Smooth muscle cell (in vitro differentiated cells): ENCODE measurements around the gene ZBTB32. TPM values are rescaled to one million over a fixed set of nuclear protein-coding genes. Genes with fewer than 3 reads are reported as not detected.

Experiments
- DNase-seq: peaks from one replicate; lab custom pipeline; 2025; ENCODE audit not compliant: unreplicated experiment; lab: John Stamatoyannopoulos, UW
- H2AFZ ChIP-seq: fragments of 200-600 bp; sonication (generic); 2 replicates; pipeline ENCODE4 v1.6.0; 2016; ENCODE audit warnings: antibody characterized with exemption, low read depth, mild to moderate bottlenecking
- H3F3A ChIP-seq: fragments of 200-600 bp; sonication (generic); 2 replicates; pipeline ENCODE4 v1.6.0; 2017; ENCODE audit warnings: antibody characterized with exemption, low read depth
- H3K27ac ChIP-seq: fragments of 200-600 bp; sonication (generic); 2 replicates; pipeline ENCODE4 v1.5.1; 2016; ENCODE audit warnings: low read depth, mild to moderate bottlenecking
- H3K27me3 ChIP-seq: fragments of 200-600 bp; sonication (generic); 2 replicates; pipeline ENCODE4 v1.6.1; 2016; ENCODE audit warnings: low read depth, mild to moderate bottlenecking
- H3K36me3 ChIP-seq: fragments of 200-600 bp; sonication (generic); 2 replicates; pipeline ENCODE4 v1.5.1; 2016; ENCODE audit warnings: low read depth
- H3K4me1 ChIP-seq: fragments of 200-600 bp; sonication (generic); 2 replicates; pipeline ENCODE4 v1.5.1; 2016; ENCODE audit warnings: low read depth
- H3K4me2 ChIP-seq: fragments of 200-600 bp; sonication (generic); 2 replicates; pipeline ENCODE4 v1.6.0; 2016; ENCODE audit warnings: mild to moderate bottlenecking
- H3K4me3 ChIP-seq: fragments of 200-600 bp; sonication (generic); 2 replicates; pipeline ENCODE4 v1.5.1; 2016; ENCODE audit warnings: mild to moderate bottlenecking
- H3K79me2 ChIP-seq: fragments of 200-600 bp; sonication (generic); 2 replicates; pipeline ENCODE4 v1.6.0; 2016; ENCODE audit warnings: low read depth, mild to moderate bottlenecking
- H3K9ac ChIP-seq: fragments of 200-600 bp; sonication (generic); 2 replicates; pipeline ENCODE4 v1.6.0; 2016; ENCODE audit warnings: low read depth
- H3K9me3 ChIP-seq: fragments of 200-600 bp; sonication (generic); replicated peaks from 2 replicates; pipeline ENCODE4 v1.5.1; 2016; ENCODE audit warnings: low read depth
- H4K20me1 ChIP-seq: fragments of 200-600 bp; sonication (generic); 2 replicates; pipeline ENCODE4 v1.6.0; 2016; ENCODE audit warnings: low read depth
- CTCF ChIP-seq: fragments of 200-600 bp; sonication (generic); IDR thresholded peaks from 2 replicates; pipeline ENCODE4 v1.5.1; 2017; ENCODE audit warnings: borderline replicate concordance, mild to moderate bottlenecking, antibody characterized with exemption; ENCODE audit not compliant: insufficient read depth, poor library complexity, severe bottlenecking
- WGBS: methylation state at CpG from one replicate; pipeline ENCODE4 v1.1.7; 2016; ENCODE audit warnings: low lambda C conversion rate; 5-methylcytosine and 5-hydroxymethylcytosine counted together
- polyA plus RNA-seq: library from polyadenylated mRNA; unstranded; fragments of >200 nt; fragmentation: Nextera tagmentation; extraction: Ambion mirVana; gene quantifications from 2 replicates; pipeline ENCODE4 v1.2.1, GENCODE V29; 2016
- total RNA-seq: library from RNA; depleted of rRNA; stranded (reverse); fragments of >200 nt; gene quantifications from 2 replicates; pipeline ENCODE4 v1.2.3, GENCODE V29; 2014

The ZBTB32 gene
- total and polyA plus RNA-seq, 2 experiments from 2014 or later, result 1.3 TPM; not detected in 1

GRCh38 chr19:35756377-35757230 lies 52.2 kb downstream of the ZBTB32 start, which contains the start of gene HSPB6:
HSPB6 (minus strand) TSS chr19:35757029; CDS start chr19:35757008, 21 bp downstream.
- H3K27me3 ChIP-seq, result no peaks in the 10 kb centered on the region
- peak within 1 kb of the TSS; percentile 69 for H3K4me3 ChIP-seq
- peaks cover 30% of the 10 kb centered on the region for H3K79me2 ChIP-seq
- no peaks in the 10 kb centered on the region for H3K9me3 ChIP-seq
- no peak for TF ChIP-seq CTCF
- peaks cover 20% of the 10 kb centered on the region for H4K20me1 ChIP-seq
- H3K36me3 ChIP-seq, result peaks cover 4% of the 10 kb centered on the region
- peak within 1 kb of the TSS; percentile 99 for H3K27ac ChIP-seq
- H3F3A ChIP-seq, result peaks cover 27% of the 10 kb centered on the region
- no peak within 1 kb of the TSS for H2AFZ ChIP-seq
- DNase-seq, result peak; percentile 64
- H3K4me2 ChIP-seq, result peak within 1 kb of the TSS; percentile 86
- WGBS, result 17% methylated on average over 46 of the region's 52 CpGs
- peak within 1 kb of the TSS; percentile 91 for H3K9ac ChIP-seq
- peaks cover 28% of the 10 kb centered on the region for H3K4me1 ChIP-seq

GRCh38 chr19:35757231-35757748 lies 52.9 kb downstream of the ZBTB32 start:
- Histone ChIP-seq H3K9ac (peak overlapping the region; percentile 91), H3K36me3 (peaks cover 4% of the 10 kb centered on the region), H3K9me3 (no peaks in the 10 kb centered on the region), H2AFZ (no peak overlapping the region), H3K4me1 (peaks cover 28% of the 10 kb centered on the region), H3K4me2 (peak overlapping the region; percentile 86), H3K4me3 (peak overlapping the region; percentile 69), H3K27ac (peak overlapping the region; percentile 99), H3K79me2 (peaks cover 29% of the 10 kb centered on the region), H4K20me1 (peaks cover 20% of the 10 kb centered on the region), H3K27me3 (no peaks in the 10 kb centered on the region), H3F3A (peaks cover 27% of the 10 kb centered on the region)
- TF ChIP-seq CTCF, result no peak
- peak; percentile 82 for DNase-seq
- under 1% methylated on average over 19 of the region's 19 CpGs for WGBS

- H3K4me2 ChIP-seq, result peak within 1 kb of the TSS; percentile 86
- under 1% methylated on average over 49 of the region's 53 CpGs for WGBS
- no peak for TF ChIP-seq CTCF
- DNase-seq, result peak; percentile 85
- H3F3A ChIP-seq, result peaks cover 27% of the 10 kb centered on the region
- H3K27me3 ChIP-seq, result no peaks in the 10 kb centered on the region
- H3K27ac ChIP-seq, result peak within 1 kb of the TSS; percentile 99
- no peaks in the 10 kb centered on the region for H3K9me3 ChIP-seq
- H3K36me3 ChIP-seq, result peaks cover 4% of the 10 kb centered on the region
- peak within 1 kb of the TSS; percentile 69 for H3K4me3 ChIP-seq
- peaks cover 28% of the 10 kb centered on the region for H3K4me1 ChIP-seq
- peak within 1 kb of the TSS; percentile 92 for H3K9ac ChIP-seq
- peaks cover 20% of the 10 kb centered on the region for H4K20me1 ChIP-seq
- H2AFZ ChIP-seq, result peak within 1 kb of the TSS; percentile 39
- H3K79me2 ChIP-seq, result peaks cover 29% of the 10 kb centered on the region
These were observed 53.6 kb downstream of the ZBTB32 start, which contains the start of gene PROSER3 for GRCh38 chr19:35757749-35758608. PROSER3 (plus strand) TSS chr19:35758176; CDS start chr19:35758216, 40 bp downstream.
